Germinal center (tissue), 1 donor: Measurements from ENCODE around the gene ALDH1A3.
"Not testable (repeated sequence)": the region's sequence is repeated elsewhere in the genome, so short reads cannot be mapped to it uniquely, and the experiment has no call there.

Experiments used
- DNase-seq: peaks from one replicate; pipeline ENCODE4 v3.0.0; 2012; ENCODE audit warnings: mixed read lengths, low spot score

The ALDH1A3 gene

DNA sequence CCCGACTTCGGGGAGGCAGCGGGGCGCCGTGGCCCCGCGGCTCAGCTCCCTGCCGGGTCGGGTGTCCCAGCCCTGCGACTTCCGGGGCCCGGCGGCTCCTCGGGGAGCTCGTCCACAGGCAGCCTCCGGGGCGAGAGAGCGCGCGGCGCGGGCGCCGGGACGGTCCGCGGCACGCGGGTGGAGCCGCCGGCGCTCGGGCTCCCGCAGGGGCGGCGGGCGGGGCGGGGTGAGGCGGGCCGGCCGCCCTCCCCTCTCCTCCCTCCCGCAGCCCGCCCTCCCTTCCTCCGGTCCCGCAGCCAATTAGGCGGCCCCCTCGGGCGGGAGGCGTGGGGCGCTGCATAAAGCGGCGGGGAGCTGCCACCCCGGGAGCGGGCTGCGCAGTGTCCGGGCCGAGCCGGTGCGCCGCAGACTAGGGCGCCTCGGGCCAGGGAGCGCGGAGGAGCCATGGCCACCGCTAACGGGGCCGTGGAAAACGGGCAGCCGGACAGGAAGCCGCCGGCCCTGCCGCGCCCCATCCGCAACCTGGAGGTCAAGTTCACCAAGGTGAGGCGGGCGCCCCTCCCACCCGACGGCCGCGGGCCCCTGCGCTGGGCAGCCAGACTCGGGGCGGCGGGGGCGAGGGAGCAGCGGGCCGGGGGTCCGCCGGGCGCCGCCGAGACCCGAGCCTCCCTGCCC is at the start of gene ALDH1A3:
Gene ALDH1A3, plus strand, starts transcription at position 368 of the 675 bp plus-strand sequence. Its CDS starts 77 bp downstream, at position 445.
- peak; percentile 37 for DNase-seq

DNA sequence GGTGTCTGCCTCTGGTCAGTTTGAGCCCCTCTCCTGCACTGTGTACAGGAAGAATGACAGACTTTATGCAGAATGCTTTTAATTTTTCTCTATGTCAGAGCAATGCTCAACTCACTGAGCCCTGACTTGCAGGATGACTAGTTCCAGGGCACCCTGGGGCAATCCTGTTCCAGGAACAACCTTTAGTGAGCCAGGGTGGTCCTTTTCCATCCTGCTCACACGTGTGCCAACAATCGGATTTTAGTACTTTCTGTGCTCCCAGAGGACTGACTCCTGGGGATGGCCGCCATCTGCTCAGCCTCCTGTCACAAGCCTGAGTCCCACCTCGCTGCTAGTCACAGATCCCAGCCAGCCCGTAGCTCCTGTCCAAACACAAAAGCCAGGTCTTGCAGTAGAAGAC is 48.2 kb upstream of the ALDH1A3 start:
- DNase-seq = no peak

DNA sequence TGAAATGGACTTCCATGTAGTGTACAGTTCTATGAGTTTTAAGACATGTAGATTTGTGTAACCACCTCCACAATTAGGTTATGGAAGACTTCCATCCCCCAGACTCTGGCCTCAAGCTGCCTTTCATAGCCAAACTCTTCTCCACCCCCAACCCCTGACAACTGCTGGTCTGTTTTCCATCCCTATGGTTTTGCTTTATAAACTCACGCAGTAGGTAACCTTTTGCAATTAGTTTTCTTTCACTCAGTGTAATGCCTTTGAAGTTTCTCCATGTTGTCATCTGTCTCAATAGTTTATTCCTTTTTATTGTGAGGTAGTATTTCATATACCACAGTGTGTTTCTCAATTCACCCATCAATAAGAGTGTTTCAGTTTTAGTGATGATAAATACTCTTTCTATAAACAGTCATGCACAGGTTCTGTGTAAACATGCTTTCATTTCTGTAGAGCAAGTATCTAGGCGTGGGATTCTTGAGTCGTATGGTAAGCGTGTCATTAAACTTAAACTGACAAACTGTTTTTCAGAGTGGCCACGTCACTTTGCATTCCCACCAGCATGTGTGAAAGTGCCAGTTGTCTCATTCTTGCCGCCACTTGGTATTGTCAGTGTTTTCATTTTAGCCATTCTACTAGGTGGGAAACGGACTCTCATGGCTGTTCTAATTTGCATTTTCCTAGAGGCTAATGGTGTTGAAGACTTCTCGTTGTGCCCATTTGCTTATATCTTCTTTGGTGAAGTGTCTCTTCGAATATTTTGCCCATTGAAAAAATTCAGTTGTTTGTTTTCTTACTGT is 47.3 kb upstream of the ALDH1A3 start:
- no peak for DNase-seq

DNA sequence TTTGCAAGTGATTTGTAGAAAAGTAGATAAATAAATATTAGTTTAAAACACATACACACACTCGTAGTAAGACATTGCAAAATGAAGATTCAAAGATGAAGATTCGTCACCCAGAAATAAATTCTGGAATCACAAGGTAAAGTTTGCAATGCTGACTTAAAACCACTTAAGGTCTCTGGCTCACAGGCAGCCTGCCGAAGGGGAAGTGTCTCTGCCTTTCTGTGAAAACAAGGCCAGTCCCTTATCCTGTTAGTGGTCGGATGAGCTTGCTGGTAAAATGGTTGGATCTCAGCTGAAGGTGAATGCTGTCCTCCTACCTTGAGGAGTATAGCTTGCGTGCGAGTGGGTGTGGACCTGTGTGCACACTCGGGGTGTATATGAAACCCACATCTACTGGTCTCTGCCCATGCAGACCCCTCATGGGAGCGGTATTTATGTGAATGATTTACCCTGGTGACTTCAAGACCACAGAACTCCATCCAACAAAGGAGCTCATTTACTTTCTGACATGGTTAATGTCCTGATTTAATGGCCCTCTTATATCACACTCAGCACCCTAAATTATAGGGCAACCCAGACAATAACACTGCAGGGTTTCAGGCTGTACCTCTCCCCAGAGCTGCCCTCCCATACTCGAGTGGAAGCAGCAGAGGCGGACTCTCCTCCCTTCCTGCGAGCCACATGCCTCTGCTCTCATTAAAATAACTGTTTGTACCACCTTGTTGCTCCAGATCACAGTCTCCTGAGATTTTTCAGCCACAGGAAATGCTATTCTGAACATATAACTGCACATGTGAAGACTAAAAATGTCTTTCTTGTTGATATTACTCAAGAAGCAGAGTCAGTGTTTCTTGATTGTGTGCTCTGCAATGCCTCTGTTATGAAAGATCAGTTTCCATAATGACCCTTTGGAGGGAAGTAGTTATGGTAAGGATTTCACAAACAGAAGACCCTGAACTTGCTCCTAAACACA is 45.9 kb upstream of the ALDH1A3 start:
- no peak for DNase-seq

DNA sequence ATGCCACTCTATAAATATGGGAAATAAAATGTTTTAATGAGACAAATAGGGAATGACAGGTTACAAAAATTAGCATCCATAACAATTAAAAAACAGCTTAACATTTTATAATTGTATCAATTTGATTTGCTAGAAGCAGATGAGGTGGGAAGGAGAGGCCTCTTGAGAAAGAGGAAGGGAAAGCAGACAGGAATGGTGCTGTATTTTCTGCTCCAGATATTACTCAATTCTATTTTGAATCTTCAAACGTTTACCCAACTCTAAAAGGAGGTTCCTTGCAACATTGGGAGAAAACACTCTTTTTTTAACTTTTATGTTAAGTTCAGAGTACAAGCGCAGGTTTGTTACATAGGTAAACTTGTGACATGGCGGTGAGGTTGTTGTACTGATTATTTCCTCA is 44.9 kb upstream of the ALDH1A3 start:
- DNase-seq = no peak

DNA sequence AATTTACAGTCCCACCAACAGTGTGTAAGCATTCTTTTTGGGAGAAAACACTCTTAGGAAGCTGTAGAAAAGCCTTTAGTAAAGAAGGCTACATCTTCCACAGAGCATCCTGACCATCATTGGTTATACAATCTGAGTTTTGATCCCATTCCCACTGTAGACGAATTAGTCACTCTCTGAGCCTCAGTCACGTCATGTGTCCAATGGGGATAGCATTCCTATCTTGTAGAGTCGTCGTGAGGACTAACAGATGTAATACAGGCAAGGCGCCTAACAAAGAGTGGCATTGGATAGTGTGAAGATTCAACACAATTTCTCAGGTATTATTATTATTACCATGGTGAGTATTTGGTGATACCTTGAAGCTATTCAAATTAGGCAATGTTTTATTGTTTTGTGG is 44.0 kb upstream of the ALDH1A3 start:
- no peak for DNase-seq

DNA sequence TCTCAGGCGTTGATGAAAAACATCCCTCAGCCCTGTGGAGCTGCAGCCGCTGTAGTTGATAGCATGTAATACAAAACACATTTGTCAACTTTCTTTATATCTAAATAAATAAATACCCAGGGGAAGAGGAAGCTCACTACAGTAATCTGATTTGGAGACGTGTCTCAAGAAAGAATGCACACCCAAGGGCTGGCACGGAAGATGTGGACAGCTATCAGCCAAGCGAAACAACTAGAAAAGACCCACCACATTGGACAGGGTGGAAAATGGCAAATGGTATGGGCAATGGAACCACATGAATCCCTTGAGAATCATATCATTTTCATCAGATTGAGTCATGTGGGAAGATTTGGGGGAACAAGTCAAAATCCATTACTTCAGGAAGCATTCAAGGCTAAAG is 43.1 kb upstream of the ALDH1A3 start:
- DNase-seq = no peak

DNA sequence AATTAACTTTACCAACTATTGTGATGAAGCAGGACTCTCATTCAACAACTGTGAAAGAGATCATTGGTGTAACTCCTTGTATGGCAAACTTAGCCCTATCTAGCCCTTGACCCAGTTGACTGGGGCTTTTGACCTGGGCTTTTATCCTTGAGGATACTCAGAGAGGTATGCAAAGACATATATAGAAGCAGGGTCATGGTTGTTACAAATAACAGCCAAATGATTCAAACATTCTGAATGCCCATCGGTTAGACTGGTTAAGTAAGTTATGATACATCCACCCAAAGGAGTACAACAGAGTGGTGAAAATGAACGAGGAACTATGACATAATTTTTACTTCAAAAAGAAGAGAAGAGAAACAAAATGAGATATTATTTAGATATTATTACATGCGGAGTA is 38.2 kb upstream of the ALDH1A3 start:
- no peak for DNase-seq

DNA sequence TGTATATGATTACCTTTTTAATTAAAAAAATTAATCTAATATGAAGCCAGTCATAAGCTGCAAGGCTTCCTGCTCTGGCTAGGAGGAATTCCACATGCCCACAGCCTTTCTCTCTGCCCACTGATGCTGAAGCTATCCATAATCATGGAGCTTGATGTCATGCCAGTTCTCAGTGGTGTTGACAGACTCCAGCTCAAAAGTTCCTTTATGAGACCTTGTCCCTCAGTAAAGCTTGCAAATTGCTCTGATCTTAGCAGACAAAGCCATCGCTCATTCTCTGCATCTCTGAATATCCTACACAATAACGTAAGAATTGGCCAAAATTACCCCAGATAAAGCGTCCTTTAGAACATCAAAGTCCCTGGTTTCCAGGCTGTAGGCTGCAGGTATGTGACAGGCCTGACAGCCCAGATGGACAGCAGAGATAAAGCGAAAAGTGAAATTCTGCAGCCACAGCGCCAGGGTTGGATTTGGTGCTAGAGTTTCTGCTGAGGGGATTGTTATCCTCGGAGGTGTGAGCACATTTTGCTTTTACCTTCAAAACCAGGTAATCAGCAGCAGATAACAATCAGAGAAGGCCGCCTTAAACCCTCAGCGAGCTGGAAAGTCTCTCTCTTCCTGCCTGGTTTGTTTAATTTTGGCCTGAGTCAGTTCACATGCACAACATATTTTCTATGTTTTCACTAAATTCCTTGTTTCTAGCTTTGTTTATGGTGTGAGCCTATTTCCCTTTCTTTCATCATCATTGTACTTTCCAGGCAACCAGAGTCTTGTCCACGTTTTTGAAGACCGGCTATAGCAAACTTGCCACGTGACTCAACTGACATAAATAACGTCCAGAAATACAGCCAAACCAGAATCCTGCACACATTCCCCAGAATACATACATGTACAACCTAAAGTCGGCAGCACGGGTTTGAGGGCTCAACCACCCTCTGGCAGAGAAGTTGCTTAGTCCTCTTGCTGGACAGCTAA is 36.6 kb upstream of the ALDH1A3 start:
- DNase-seq = no peak

DNA sequence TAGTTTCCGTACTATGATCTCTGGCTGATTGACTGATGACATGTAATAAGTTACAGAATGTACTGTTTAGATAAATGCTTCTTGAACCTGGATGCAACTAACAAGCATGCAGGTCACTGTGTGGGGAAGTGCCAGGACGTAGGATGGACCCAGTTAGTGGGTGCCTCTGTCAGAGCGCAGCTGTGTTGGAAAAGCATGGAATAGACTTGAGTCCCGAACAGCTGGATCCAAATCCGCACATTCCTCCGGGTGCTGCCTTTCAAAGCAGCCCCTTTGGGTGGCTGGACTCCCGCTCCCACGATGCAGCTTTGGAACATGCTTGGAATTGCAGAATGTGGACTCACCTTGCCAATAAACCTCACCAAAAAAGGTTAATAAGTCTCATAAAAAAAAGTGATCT is 35.5 kb upstream of the ALDH1A3 start:
- no peak for DNase-seq

DNA sequence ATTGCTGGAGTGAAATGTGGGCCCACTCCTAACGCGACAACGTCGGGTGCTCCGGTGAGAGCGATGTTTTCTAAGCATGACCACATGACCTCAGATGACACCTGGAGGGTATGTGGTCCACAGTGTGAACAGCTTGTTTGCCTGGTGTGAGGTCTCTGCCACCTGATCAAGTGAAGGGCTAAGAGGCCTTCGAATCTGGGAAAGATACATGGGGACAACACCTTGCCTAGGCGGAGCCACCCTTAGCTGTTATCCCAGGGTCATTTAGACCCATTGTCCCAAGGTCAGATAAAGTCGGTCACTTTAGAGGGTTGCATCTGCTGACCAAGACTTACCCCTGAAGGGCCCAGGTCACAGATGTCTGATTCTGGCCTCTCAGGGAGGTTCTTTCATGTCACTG is 34.9 kb upstream of the ALDH1A3 start:
- DNase-seq = no peak

DNA sequence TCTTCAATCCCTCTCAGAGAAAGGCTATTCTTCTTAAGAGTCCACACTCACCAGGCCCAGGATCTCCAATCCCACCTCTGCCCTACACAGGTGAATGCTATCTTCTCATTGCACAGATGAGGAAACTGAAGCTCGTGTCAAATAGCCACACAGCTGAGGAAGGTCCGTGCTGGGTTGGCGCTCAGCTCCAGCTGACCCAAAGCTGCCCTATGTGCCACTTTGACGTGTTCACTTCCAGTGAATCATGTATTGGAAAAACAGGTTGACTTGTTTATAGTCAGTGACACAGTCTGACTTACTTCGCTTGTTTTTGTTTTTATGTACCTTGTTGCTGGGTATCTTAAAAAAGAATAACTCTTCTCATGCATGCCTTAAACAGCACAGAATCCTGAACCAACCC is 32.4 kb upstream of the ALDH1A3 start:
- DNase-seq = no peak

DNA sequence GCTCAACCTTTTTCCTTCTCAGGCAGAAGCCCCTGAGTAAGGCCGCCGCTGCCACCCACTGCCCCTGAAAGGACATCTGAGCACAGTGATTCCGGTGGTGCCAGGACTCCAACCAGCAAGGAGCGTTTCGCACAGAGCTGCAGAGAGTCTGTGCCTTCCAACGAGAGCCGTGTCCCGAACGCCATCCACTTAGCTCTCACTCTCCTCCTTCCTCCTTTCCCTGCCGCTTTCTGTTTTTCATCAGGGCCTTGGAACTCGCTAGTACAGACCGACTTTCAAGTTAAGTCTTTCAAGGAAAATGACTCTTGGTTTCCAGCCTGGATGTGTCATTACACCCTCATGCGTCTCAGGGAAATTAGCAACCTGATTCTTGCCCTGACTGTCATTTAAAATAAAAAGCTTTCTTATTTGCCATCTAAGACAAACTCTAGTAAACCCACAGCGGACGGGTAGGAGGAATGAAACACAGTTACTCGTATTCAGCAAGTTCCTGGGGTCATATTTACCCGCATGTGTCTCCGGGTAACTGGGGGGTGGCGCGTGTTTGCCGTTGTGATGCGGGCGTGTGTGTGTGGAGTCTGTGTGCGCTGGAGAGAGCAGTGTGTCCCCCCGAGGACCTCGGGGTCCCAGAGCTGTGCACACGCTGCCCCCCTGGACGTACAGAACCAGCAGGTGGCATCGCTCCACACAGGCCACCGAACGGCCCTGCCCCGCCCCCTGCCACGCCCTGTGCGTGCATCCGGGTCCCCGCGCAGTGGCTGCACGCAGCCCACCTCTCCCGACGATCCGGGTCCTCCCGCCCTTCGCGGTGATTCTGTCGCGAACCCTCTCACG is 30.4 kb upstream of the ALDH1A3 start:
- peak; percentile 65 for DNase-seq

DNA sequence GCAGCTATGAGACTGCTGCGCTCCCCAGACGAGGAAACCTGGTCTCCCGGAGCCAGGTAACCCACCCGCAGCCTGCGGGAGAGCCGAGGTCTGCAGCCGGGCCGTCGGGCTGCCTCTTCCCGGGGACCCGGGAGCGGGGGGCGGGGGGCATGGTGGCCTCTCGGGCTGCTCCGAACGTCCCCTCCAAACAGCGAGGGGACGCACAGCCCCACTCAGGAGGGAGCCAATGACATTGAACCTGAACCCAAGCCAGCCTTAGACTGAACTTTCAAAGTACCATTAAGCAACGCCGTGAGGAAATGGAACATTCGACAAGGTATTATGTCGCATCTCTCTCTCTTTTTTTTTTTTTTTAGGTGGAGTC is 29.8 kb upstream of the ALDH1A3 start:
- DNase-seq = no peak

DNA sequence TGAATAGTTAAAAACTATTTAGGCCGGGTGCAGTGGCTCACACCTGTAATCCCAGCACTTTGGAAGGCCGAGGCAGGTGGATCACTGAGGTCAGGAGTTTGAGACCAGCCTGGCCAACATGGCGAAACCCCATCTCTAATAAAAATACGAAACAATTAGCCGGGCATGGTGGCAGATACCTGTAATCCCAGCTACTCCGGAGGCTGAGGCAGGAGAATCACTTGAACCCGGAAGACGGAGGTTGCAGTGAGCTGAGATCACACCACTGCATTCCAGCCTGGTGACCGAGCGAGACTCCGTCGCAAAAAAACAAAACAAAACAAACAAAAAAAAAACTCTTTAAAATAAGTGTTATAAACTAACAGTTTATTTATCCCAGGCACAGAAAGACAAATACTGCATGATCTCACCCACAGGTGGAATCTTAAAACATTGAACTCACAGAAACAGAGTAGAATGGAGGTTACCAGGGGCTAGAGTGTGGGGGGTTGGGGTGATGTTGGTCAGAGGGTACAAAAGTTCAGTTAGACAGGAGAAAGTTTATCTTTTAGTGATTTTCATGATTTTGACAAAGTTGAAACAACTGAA is 28.1 kb upstream of the ALDH1A3 start:
- DNase-seq = not testable (repeated sequence)

DNA sequence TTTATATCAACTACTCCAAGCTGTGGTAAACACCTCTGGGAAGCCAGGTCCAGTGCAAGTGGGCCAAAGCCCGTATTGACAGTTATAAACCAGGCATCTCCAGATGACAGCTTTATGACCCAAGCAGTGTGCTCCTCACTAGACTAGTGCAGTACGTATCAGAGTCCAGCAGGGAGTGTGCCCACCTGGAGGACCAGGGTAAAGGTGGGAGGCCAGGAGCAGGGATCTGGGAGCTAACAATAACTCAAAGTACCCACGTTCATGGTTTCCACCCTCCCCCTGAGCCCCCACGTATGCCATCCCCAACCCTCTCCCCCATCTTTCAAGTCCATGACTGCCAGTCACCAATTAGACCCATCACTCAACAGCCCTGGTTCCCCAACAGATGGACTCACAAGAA is 27.0 kb upstream of the ALDH1A3 start:
- no peak for DNase-seq

DNA sequence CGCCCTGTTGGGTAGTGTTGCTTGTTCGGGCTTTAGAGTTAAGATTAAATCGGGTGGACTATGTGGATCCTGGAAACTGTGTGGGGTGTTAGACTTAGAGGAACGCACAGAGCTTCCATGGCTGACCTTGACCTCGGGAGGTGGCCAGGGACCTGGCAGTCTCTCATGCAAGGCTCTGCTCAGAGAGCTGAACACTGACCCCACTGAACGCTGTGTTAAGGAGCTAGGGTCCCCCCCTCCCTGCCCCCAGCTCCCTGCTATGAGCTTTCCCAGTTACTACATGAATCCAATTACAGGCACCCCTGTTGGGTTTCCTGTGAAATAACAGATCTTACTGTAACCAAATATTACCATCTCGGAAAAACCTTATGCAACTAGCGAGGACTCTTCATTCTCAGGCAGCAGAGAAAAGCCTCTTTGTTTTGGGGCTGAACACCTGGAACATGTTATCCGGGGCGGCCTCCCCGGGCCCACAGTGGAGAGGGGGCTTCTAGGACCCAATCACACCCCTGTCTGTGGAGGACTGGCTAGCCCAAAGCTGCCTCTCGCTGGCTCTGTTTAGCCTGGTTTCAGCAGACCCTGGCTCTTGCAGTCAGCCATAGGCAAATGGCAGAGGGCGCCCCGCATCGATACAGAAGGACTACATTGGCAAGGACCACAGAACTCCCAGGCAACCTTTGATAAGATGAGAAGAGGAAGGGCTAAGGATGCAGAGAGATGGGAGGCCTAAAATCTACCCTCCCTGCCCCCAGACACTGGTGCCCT is 25.8 kb upstream of the ALDH1A3 start:
- DNase-seq = no peak

DNA sequence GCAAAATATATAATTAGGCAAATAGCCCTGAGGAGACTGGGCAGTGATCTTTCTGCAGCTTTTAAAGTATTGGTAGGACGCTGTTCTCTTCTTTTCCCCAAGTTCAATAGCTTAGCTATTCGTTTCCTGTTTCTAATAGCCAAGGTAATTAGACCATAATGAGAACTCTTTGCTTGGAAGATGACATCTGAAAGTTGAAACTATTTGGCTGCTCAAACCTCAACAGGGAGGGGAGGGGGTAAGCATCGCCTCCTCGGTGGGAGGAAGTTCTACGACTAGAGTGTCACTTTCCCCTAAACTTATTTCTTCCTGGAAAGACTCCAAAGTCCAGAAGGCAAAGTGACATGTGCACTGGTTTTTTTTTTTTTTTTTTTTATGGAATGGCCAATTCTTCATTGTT is 22.8 kb upstream of the ALDH1A3 start:
- no peak for DNase-seq

DNA sequence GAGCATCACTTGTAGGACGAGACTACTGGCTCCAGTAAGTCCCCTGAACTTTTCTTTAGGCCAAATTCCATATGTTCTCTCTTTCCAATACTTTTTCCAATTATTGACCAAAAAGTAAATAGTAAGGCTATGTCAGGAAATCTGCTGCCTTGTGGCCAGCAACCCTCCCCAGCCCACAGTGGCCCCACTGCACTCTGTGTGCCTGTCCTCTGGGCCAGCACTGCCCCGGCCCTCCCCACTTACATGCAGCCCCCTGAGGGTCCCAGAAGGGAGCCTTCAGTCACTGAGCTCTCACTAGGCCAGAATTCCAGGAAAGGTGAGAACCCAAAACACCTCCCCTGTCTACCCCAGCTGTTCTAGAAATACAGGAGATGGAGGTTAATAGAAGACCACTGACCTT is 21.3 kb upstream of the ALDH1A3 start:
- DNase-seq = no peak
